SK-MEL-5 (cell line): Measurements from ENCODE around the gene TGM1. TPM values are rescaled to one million over a fixed set of nuclear protein-coding genes. Genes with fewer than 3 reads are reported as not detected.
"Not testable (repeated sequence)": the region's sequence is repeated elsewhere in the genome, so short reads cannot be mapped to it uniquely, and the experiment has no call there.

ENCODE experiments used
- DNase-seq: peaks from one replicate; pipeline ENCODE4 v3.0.0-alpha.2; 2016; ENCODE audit warnings: low read depth, low spot score
- in situ Hi-C: cut with HindIII; loops from 2 replicates; pipeline ENCODE4 v1.10.0; 2016; ENCODE audit warnings: low sequenced_read_pairs, high pct_unique_total_duplicates, low pct_unique_long_range_greater_than_20kb
- total RNA-seq: library from RNA; depleted of rRNA; stranded (reverse); fragments of >200 nt; shearing (Covaris generic); gene quantifications from 2 replicates; pipeline ENCODE4 v1.2.3, GENCODE V29; 2014

The TGM1 gene
- total RNA-seq, 1 experiment from 2014 or later = 0.08 TPM

DNA sequence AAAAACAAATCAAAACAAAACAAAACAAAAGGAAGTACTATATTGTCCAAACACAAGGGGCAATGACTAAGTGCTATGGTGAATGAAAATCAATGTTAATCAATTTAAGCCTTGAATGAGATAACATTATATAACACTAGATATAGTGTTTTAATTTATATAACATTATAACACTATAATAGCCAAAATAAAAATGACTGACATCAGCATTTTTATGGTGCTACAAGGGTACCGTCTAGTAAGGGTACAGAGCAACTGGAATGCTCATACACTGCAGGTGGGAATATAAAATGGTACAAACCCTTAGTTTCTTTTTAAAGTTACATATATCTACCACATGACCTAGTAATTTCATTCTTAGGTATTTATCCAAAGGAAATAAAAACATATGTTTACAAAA lies 36.5 kb downstream of the TGM1 start:
- DNase-seq = no peak
- in situ Hi-C loops = no loop called here

DNA sequence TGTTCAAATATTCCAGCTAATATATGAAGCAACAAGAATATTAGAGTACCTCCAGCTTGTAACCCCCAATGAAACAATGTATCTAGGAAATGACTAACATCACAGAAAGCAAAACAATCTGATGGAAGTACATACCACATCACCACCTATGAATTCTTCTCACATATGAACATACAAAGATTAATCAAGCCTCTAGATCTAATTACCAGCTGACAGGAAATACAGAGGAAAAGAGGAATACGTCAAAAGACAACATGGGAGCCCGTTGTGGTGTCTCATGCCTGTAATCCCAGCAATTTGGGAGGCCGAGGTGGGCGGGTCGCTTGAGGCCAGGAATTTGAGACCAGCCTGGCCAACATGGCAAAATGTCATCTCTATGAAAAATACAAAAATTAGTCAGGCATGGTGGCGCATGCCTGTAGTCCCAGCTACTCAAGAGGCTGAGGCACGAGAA lies 38.3 kb downstream of the TGM1 start:
- DNase-seq = no peak
- in situ Hi-C loops = no loop called here

DNA sequence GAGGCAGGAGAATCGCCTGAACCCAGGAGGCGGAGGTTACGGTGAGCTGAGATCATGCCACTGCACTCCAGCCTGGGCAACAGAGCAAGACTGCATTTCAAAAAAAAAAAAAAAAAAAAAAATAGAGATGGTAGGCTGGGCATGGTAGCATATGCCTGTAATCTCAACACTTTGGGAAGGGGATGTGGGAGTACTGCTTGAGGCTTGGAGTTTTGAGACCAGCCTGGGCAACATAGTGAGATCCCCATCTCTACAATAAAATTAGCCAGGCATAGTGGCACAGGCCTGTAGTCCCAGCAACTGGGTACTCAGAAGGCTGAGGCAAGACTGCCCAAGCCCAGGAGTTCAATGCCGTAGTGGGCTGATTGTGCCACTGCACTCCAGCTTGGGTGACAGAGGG lies 40.0 kb downstream of the TGM1 start:
- in situ Hi-C loops, DNase-seq: not testable (repeated sequence)

DNA sequence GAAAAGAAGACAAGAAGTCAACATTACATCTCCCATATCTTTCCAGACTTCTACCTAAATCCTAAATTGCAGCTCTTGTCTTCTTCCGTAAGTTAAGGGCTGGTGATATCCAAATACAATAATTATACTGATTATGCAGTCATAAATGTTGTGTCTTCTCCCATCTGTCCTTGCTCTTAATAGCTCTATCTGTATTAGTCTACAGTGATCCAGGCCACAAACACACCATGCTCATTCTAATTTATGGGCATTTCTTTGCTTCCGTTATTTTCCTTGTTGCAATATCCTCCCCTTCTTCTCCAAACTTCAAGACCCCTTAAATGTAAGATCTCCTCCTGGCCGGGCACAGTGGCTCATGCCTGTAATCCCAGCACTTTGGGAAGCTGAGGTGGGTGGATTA lies 43.5 kb downstream of the TGM1 start:
- in situ Hi-C loops = no loop called here
- DNase-seq = no peak

DNA sequence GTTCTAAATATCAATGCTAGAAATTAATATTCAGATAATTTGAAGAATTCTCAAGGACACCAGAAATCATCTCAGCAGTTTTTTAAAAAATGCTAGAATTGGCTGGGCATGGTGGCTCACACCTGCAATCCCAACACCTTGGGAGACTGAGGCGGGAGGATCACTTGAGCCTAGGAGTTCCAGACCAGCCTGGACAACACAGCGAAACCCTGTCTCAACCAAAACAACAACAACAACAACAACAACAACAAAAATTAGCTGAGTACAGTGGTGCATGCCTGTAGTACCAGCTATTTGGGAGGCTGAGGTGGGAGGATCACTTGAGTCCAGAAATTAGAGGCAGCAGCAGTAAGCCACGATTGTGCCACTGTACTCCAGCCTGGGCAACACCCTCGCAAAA lies 43.9 kb downstream of the TGM1 start:
- DNase-seq = no peak
- in situ Hi-C loops = no loop called here

DNA sequence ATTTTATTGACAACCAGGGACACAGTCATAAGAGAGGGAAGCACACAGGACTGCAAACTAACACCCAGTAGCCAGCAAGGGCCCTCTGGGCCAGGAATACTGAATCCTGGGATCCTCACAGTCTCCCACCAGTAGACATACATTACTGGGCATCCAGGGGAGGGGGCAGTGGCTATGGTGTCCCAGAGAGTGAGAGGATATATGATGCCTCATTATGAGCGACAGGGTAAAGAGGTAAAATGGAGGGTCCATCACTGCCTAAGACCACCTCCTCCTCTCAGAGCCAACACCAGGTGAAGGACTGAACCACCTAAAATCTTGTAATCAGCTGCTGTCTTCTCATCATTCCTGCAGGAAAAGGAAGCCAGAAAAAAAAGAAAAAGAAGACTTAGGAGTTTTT lies 46.1 kb downstream of the TGM1 start:
- DNase-seq, in situ Hi-C loops: not testable (repeated sequence)

DNA sequence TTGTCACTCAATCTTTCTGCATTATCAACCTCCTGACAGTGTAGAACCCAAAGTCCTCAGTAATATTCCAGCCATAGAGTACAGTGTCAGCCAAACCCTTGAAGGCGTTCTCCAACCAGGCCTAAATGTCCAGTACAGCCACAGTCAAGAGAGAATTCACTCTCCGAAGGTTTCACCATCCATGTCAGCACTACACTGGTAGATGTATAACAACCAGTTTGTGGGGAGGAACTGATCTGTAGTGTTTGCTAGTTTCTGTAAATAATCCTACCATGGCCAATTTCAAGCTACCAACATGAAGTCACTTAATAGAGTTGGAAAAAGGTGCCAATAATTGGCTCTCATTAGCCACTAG lies 46.7 kb downstream of the TGM1 start:
- no peak for DNase-seq

DNA sequence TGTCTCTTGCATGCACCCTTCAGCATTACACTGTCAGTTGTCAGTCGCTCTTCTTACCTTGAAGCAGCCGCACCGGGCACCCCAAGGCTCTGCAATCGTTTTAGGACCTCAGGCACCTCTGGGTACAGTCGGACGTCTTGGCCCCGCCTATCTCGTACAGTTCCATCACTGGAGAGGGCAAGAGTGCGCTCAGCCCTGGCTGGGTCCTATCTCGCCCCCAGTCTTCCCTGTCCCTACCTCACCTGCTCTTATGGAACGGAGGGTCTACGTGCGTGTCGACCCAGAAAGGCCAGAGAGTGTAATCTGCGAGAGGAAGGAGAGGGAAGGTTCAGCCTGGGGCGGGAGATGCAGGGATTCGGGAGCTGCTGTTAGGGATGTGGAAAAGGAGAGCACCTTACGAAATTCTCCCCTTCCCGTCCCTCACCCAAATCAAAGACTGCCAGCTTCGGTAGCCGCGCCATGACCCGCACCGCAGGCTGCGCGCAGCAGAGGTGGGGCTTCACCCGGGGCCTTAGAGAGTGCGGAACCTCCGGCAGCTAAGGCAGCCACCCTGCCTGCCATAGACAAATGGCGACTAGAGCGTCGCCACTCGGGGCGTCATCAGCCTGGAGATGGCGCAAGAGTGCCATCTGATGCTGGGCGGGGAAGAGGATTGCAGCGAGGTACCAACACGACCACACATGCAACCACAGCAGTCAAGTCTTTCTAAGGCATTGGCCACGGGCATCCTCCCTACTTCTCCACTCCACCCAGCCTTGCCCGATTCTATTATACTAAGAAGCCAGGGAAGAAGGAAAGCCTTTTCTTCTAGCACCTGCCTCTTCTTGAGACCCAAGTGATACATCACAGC lies 47.3 kb downstream of the TGM1 start, which contains the start of gene MDP1:
TSS of gene MDP1 (minus strand) at position 572 of the 850 bp plus-strand sequence. CDS start at position 461, 111 bp downstream.
- in situ Hi-C loops = no loop called here
- DNase-seq = peak; percentile 86

More for the DNA sequence above, 46.7 kb downstream of the TGM1 start:
- in situ Hi-C loops = no loop called here

DNA sequence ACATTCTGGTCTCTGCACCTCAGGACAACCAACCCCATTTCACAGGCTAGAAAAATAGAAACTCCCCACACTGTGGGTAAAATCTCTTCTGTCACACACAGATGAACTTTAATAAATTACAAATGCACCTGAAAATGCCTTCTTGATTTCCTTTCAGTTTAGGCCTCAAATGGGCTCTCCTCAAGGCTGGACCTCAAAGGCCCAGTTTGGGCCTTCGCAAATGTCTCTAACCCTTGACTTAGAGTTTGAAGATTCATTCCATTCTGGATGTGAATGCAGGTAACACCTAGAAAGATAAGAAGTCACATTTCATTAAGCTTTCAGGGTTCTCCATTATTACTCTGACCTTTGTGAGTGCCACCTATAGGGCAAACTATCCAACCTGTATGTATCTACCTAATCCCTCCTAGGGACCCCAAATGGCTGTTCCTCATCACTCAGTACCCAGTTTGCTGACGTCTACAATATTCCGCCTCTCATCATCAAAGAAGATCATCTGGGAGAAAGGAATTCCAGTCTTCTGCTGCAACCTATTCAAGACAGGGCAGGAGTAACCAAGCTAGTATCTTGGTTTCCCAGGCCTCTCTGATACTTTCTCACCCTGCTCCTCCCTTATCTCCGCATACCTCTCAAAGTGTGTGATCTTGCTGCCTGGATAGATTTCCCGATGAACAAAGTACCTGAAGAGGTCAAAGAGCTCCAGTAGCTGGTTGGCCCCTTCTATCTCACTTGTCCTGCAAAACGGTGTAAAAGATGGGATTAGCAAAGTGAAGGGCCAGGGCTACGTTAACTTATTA lies 48.9 kb downstream of the TGM1 start:
- in situ Hi-C loops = no loop called here
- no peak for DNase-seq

DNA sequence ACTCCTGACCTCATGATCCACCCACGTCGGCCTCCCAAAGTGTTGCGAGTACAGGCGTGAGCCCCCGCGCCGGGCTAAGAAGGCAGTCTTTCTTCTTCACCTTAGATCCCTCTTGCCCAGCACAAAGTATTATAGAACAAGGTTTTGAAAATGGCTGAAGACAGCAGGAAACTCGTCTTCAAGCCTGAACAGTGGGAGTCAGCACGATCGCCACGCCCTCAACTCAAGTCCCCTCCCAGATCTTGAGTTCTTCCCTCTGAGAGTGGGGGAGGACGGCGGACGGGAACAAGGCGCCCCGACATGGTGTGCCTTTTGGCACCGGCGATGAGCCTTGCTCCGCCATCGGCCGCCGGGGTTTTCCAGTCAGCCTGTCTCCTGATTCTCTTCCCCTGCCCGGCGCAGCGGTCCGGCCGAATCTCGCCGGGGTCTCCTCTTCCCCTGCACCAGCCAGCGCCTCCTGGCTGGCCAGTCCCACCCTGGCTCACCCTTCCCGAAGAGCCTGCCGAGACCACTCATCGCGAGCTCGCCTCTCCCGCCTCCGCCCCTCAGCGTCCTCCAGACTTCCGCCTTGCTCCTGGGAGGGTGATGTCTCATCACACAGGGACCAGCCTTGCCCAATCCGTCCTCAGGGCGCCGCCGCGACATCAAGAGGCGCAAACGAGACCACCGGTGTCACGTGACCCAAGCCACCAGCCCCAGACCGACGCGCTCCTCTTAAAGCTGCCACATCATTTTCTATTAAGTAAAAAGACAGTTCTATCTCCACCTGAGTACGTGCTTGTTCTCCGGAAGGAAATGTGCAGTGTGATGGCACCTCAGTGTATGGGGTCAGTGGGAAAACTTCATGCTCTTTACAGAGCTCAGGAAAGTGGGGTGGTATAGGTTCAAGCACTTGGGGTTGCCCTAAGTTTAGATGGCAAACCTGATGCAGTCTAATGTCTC lies 49.8 kb downstream of the TGM1 start, which contains the start of gene CHMP4A:
TSS of gene CHMP4A (minus strand) at position 565 of the 942 bp plus-strand sequence. CDS start at position 516, 49 bp downstream.
- in situ Hi-C loops = no loop called here
- peak; percentile 98 for DNase-seq

DNA sequence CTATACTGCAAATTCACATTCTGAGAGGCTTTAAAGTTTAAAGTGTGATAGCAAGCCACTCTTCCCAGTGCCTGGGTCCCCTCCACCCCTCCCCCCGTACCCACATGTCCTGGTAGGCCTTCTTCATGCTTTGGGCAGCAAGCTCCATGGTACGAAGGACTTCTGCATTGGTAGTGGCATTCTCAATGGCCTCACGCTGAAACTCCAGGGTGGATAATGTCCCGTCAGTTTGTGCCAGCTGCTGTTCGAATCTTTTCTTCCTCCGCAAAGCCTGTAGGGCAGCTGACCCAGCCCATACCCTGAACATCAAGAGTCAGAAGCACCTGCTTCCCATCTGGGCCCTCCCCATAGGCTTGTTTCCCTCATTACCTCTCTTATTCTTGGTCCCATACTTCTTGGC lies 51.7 kb downstream of the TGM1 start:
- in situ Hi-C loops = no loop called here
- DNase-seq = no peak

DNA sequence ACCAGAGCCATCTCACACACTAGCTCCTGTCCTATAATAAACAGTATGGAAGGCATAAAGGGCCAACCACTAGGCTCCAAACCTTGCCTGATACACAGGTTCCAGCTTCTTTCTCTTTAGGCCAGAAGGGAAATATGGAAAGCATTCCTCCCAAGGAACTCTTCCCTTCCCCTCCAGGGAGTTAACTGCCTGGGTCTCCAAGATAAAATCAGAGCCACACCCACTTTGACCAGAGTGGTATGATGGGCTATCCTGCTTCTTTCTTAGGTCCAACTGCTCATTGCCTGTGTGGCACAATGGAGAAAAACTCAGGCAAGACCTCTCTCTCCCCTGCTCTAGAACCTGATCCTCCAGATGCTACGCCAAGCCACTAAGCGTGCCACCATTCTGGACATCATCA lies 55.4 kb downstream of the TGM1 start:
- in situ Hi-C loops = no loop called here
- no peak for DNase-seq

DNA sequence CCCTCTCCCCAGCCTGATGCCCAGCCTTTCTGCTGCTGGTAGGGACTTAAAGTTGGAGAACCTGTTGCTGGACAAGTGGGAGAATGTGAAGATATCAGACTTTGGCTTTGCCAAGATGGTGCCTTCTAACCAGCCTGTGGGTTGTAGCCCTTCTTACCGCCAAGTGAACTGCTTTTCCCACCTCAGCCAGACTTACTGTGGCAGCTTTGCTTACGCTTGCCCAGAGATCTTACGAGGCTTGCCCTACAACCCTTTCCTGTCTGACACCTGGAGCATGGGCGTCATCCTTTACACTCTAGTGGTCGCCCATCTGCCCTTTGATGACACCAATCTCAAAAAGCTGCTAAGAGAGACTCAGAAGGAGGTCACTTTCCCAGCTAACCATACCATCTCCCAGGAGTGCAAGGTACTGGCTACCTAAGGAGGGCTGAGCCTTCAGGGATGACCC lies 55.8 kb downstream of the TGM1 start:
- in situ Hi-C loops = no loop called here
- DNase-seq = no peak

DNA sequence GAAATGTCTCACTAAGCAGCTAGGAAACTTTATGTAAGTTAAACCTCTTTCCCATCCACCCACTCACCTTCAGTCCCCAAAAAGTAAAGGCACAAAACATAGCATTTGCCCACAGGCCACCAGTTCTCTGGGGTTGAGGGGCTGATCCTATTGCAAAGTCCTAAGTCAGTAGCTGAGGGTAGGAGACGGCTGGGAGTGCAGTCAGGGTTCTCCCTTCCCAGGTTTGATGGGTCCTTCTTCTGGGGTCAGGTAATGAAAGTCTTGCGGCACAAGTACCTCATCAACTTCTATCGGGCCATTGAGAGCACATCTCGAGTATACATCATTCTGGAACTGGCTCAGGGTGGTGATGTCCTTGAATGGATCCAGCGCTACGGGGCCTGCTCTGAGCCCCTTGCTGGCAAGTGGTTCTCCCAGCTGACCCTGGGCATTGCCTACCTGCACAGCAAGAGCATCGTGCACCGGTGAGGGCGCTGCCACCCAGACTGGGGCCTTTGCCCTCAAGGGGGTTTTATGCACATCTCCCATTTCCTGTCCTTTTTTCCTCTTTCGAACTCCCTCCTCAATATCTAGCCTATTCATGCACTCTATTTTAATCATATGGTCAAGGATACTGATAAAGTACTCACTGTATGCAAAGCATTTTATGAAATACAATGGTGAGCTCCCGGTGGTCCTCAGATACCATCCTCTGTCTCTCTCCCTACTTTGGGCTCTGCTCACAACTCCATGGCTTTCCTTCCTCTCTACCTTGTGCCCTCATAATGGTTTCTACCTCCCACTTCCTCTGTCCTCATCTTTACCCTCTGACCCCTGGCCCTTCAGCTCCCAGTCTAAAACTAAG lies 56.5 kb downstream of the TGM1 start:
- in situ Hi-C loops = no loop called here
- no peak for DNase-seq

DNA sequence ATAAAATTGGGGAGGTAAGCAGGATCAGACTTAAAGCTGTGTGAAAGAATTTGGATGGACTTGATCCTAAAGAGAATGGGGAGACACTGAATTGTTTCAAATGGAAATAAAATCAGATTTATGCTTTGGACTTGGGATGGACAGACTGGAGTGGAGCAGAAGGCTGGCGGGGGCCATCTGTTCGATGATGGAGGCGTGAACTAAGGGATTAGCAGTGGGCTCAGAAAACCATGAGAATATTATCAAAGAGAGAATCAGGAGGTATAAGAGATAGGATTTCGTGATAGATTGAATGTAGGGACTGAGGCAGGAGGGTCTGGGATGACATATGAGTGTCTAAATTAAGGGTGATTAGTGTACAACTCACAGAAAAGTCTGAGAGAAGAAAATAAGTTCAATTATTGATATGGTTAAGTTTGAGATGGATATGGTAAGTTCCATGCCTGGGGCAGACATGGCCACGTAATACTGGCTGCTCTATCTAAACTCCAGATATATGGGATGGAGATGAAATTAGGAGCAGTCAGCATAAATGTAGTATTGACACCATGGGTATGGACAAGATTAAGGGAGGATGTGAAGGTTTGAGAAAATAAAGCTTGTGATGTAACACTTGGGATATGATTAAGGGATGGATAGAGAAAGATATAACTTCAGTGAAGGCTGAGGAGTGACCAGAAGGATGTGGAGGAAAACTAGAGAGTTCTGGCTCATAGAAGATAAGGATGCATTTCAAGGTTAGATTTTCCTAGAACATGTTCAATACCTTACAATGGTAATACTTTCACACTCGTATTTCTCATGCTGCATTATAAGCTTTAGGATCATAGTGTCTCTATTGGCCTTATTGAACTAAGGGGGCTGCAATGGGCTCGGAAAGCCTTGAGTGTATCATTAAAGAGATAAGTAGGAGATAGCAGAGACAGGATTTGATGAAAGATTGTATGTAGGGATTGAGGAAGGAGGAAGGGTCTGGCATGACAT lies 58.5 kb downstream of the TGM1 start:
- in situ Hi-C loops = no loop called here
- DNase-seq = no peak
